H1 (cell line): ENCODE measurements around the gene KIAA1671. TPM values are rescaled to one million over a fixed set of nuclear protein-coding genes. Genes with fewer than 3 reads are reported as not detected.

Experiments
- CTCF ChIA-PET: fragments of 300-600 bp; sonication (Branson Sonifier 250); formaldehyde crosslinking; loops from one replicate; lab custom pipeline; 2021; ENCODE audit not compliant: partially characterized antibody; lab: Charles Lee
- POLR2A ChIA-PET: fragments of 300-600 bp; sonication (Branson Sonifier 250); formaldehyde crosslinking; loops from one replicate; lab custom pipeline; 2021; ENCODE audit warnings: inconsistent platforms; ENCODE audit not compliant: partially characterized antibody; lab: Charles Lee
- DNase-seq, 2 experiments: peaks; one replicate each; pipeline versions ENCODE4 v3.0.0 to v3.0.0-alpha.2; 2010 to 2022; ENCODE audit warnings: low spot score in 2 of 2, low read depth in 1 of 2, mixed read lengths in 1 of 2
- FAIRE-seq: peaks from 2 replicates; lab custom pipeline; 2011; peaks lifted over from hg19 to GRCh38; lab: Jason Lieb, UNC
- H2AFZ ChIP-seq: 2 replicates; pipeline ENCODE4 v1.8.1; 2012; ENCODE audit warnings: low read length, inconsistent platforms
- H2AK5ac ChIP-seq: 2 replicates; pipeline ENCODE4 v1.6.1; 2013; ENCODE audit warnings: low read depth, low read length
- H2BK120ac ChIP-seq: replicated peaks from 2 replicates; pipeline ENCODE3; 2013; ENCODE audit warnings: low read depth, low read length, inconsistent platforms
- H2BK12ac ChIP-seq: 2 replicates; pipeline ENCODE4 v1.6.1; 2013; ENCODE audit warnings: low read depth, low read length
- H2BK15ac ChIP-seq: 2 replicates; pipeline ENCODE4 v1.6.1; 2013; ENCODE audit warnings: low read length
- H2BK20ac ChIP-seq: 2 replicates; pipeline ENCODE4 v1.6.1; 2013; ENCODE audit warnings: low read length
- H2BK5ac ChIP-seq: 2 replicates; pipeline ENCODE4 v1.6.1; 2013; ENCODE audit warnings: low read depth, low read length
- H3K14ac ChIP-seq: 2 replicates; pipeline ENCODE4 v1.6.1; 2013; ENCODE audit warnings: inconsistent platforms; ENCODE audit not compliant: insufficient read length
- H3K18ac ChIP-seq: 2 replicates; pipeline ENCODE4 v1.6.1; 2013; ENCODE audit warnings: low read length; ENCODE audit errors: extremely low read depth
- H3K23ac ChIP-seq: 2 replicates; pipeline ENCODE4 v1.6.1; 2013; ENCODE audit warnings: inconsistent platforms; ENCODE audit not compliant: insufficient read length
- H3K23me2 ChIP-seq: 2 replicates; pipeline ENCODE4 v1.6.1; 2013; ENCODE audit warnings: low read depth, low read length
- H3K27ac ChIP-seq: 2 replicates; pipeline ENCODE4 v1.6.1; 2011; ENCODE audit warnings: low read depth, low read length, inconsistent platforms
- H3K27me3 ChIP-seq, 4 experiments: replicated peaks in 1 of 4; 1 replicate in 1 of 4; 2 replicates in 3 of 4; pipeline versions ENCODE4 v1.6.1 to v1.8.1; 2011 to 2013; ENCODE audit warnings: low read length in 3 of 4, mild to moderate bottlenecking in 3 of 4, inconsistent platforms in 2 of 4, mixed read lengths in 2 of 4, moderate library complexity in 1 of 4; ENCODE audit not compliant: control insufficient read depth in 3 of 4, insufficient read depth in 3 of 4; ENCODE audit errors: extremely low read depth in 1 of 4
- H3K36me3 ChIP-seq, 4 experiments: 2 replicates each; pipeline versions ENCODE4 v1.6.1 to v1.8.1; 2011 to 2013; ENCODE audit warnings: mild to moderate bottlenecking in 4 of 4, low read length in 3 of 4, moderate library complexity in 2 of 4, control low read depth in 1 of 4, inconsistent platforms in 1 of 4; ENCODE audit not compliant: insufficient read depth in 4 of 4, control insufficient read depth in 2 of 4
- H3K4ac ChIP-seq: replicated peaks from 2 replicates; pipeline ENCODE3; 2013; ENCODE audit warnings: low read length, low read depth, mixed read lengths, inconsistent platforms; ENCODE audit not compliant: insufficient read length
- H3K4me1 ChIP-seq, 4 experiments: replicated peaks in 1 of 4; 1 replicate in 1 of 4; 2 replicates in 3 of 4; pipeline versions ENCODE4 v1.6.1 to v1.8.1; 2011 to 2013; ENCODE audit warnings: low read length in 3 of 4, inconsistent platforms in 2 of 4, mixed read lengths in 1 of 4; ENCODE audit not compliant: insufficient read depth in 4 of 4, control insufficient read depth in 3 of 4
- H3K4me2 ChIP-seq, 2 experiments: 2 replicates each; pipeline versions ENCODE4 v1.6.1 to v1.8.1; 2011 to 2013; ENCODE audit warnings: low read depth in 2 of 2, low read length in 2 of 2, control low read depth in 1 of 2, inconsistent platforms in 1 of 2, mild to moderate bottlenecking in 1 of 2; ENCODE audit not compliant: insufficient read depth in 1 of 2
- H3K4me3 ChIP-seq, 4 experiments: fragments of 200-600, 300-600 bp in 1 of 4; sonication (generic), shearing (Covaris generic), sonication (Bioruptor Twin) in 1 of 4; 2 replicates each; pipeline versions ENCODE4 v1.5.1 to v1.8.1; 2011 to 2016; ENCODE audit warnings: low read length in 4 of 4, low read depth in 3 of 4, control low read depth in 2 of 4, inconsistent platforms in 2 of 4, mild to moderate bottlenecking in 2 of 4, mixed read lengths in 1 of 4, moderate library complexity in 1 of 4; ENCODE audit not compliant: insufficient read depth in 2 of 4; ENCODE audit errors: extremely low read depth in 1 of 4
- H3K56ac ChIP-seq: replicated peaks from 2 replicates; pipeline ENCODE3; 2013; ENCODE audit warnings: low read depth, mild to moderate bottlenecking, mixed read lengths, low read length, inconsistent platforms; ENCODE audit not compliant: insufficient read length
- H3K79me1 ChIP-seq: 2 replicates; pipeline ENCODE4 v1.6.1; 2013; ENCODE audit warnings: low read depth, low read length, control low read depth
- H3K79me2 ChIP-seq, 2 experiments: 2 replicates each; pipeline versions ENCODE4 v1.6.1 to v1.8.1; 2012 to 2013; ENCODE audit warnings: low read length in 2 of 2, mild to moderate bottlenecking in 2 of 2, inconsistent platforms in 1 of 2; ENCODE audit not compliant: insufficient read depth in 2 of 2, control insufficient read depth in 1 of 2
- H3K9ac ChIP-seq, 4 experiments: replicated peaks in 1 of 4; 1 replicate in 1 of 4; 2 replicates in 3 of 4; pipeline versions ENCODE4 v1.6.1 to v1.8.1; 2011 to 2013; ENCODE audit warnings: low read depth in 3 of 4, low read length in 3 of 4, control low read depth in 2 of 4, mild to moderate bottlenecking in 2 of 4, moderate library complexity in 2 of 4, inconsistent platforms in 1 of 4; ENCODE audit errors: extremely low read depth in 1 of 4
- H3K9me3 ChIP-seq, 2 experiments: 2 replicates each; pipeline versions ENCODE4 v1.6.1 to v1.8.1; 2012 to 2013; ENCODE audit warnings: mild to moderate bottlenecking in 2 of 2, moderate library complexity in 2 of 2, control low read depth in 1 of 2, inconsistent platforms in 1 of 2, low read depth in 1 of 2, low read length in 1 of 2, mixed read lengths in 1 of 2; ENCODE audit not compliant: insufficient read depth in 2 of 2
- H4K20me1 ChIP-seq, 2 experiments: replicated peaks in 1 of 2; 2 replicates each; pipeline versions ENCODE3 to v1.8.1; 2011 to 2013; ENCODE audit warnings: inconsistent platforms in 2 of 2, low read length in 2 of 2, mild to moderate bottlenecking in 1 of 2; ENCODE audit not compliant: insufficient read depth in 2 of 2, control insufficient read depth in 1 of 2
- H4K5ac ChIP-seq: 2 replicates; pipeline ENCODE4 v1.6.1; 2013; ENCODE audit warnings: low read length, low read depth, mixed read lengths, inconsistent platforms; ENCODE audit not compliant: insufficient read length
- H4K8ac ChIP-seq: 2 replicates; pipeline ENCODE4 v1.8.0; 2013; ENCODE audit warnings: mild to moderate bottlenecking, moderate library complexity, low read length, inconsistent platforms; ENCODE audit not compliant: insufficient read depth; ENCODE audit errors: extremely low read depth
- H4K91ac ChIP-seq: replicated peaks from 2 replicates; pipeline ENCODE3; 2013; ENCODE audit warnings: low read length, mixed read lengths, inconsistent platforms; ENCODE audit not compliant: insufficient read length
- ATF3 ChIP-seq: IDR thresholded peaks from 2 replicates; pipeline ENCODE4 v1.6.1; 2011; ENCODE audit warnings: low read depth, mild to moderate bottlenecking, low read length; ENCODE audit not compliant: insufficient read depth
- WGBS, 2 experiments: shearing (Covaris generic) in 1 of 2; methylation state at CpG; one replicate each; pipeline versions ENCODE4 v1.1.6 to v1.1.7; 2013 to 2015; ENCODE audit warnings: low lambda C conversion rate in 2 of 2, mixed read lengths in 2 of 2, inconsistent platforms in 1 of 2, low coverage in 1 of 2, missing lambda C conversion rate in 1 of 2; ENCODE audit not compliant: insufficient replicate concordance in 2 of 2, insufficient coverage in 1 of 2, insufficient read length in 1 of 2; ENCODE audit errors: extremely low coverage in 1 of 2, missing lambda C conversion rate in 1 of 2; 5-methylcytosine and 5-hydroxymethylcytosine counted together
- polyA plus RNA-seq, 7 experiments: library from polyadenylated mRNA; depleted of rRNA in 3 of 7; stranded (reverse) in 5 of 7; unstranded in 2 of 7; fragments of >200 nt in 5 of 7; fragments of 200-250 nt in 2 of 7; gene quantifications; 1 replicate in 5 of 7; 2 replicates in 1 of 7; 4 replicates in 1 of 7; pipeline versions ENCODE4 v1.2.1 to v1.2.3, GENCODE V29; 2011 to 2013; ENCODE audit warnings: missing spikeins in 2 of 7, mixed read lengths in 2 of 7
- total RNA-seq: library from RNA; stranded (reverse); fragmentation: NEBNext Ultra II Directional; extraction: Animal tissue kit (Norgen Biotek cat#: 25700); gene quantifications from 2 replicates; pipeline ENCODE4 v1.2.1, GENCODE V29; 2021

Gene KIAA1671
- total and polyA plus RNA-seq, 2 of the 8 experiments (the other 6 are each of a cell fraction or from before 2014, with no cell fraction given): 6.4 to 23.9 TPM

GRCh38 chr22:25177226-25177625 is 224.7 kb downstream of the KIAA1671 start:
- 90% methylated on average over 13 of the region's 13 CpGs; no CpG with 5 or more reads in 1 of the 2 experiments for WGBS, 2 experiments
- Histone ChIP-seq H4K91ac (no peak overlapping the region), H4K8ac (no peak overlapping the region), H2AK5ac (no peak overlapping the region), H3K79me1 (no peaks in the 10 kb centered on the region), H4K20me1 (no peaks in the 10 kb centered on the region), H3K4me1 (0 out of 7 replicates have a peak, but pooled peaks cover 0 to 4% (median 0%) of the 10 kb centered on the region in 4 experiments), H3K79me2 (no peaks in the 10 kb centered on the region), H2BK120ac (no peak overlapping the region), H2BK15ac (no peak overlapping the region), H3K23ac (no peak overlapping the region), H3K4me3 (no peak overlapping the region), H4K5ac (no peak overlapping the region), H2BK12ac (no peak overlapping the region), H3K9me3 (no peaks in the 10 kb centered on the region; a peak in 1 of 4 replicates), H3K27ac (no peak overlapping the region), H2BK20ac (no peak overlapping the region), H2AFZ (no peak overlapping the region), H3K56ac (no peak overlapping the region), H2BK5ac (no peak overlapping the region), H3K9ac (no peak overlapping the region), H3K4me2 (no peak overlapping the region), H3K4ac (no peak overlapping the region), H3K36me3 (no peaks in the 10 kb centered on the region; a peak in 3 of 8 replicates), H3K23me2 (no peaks in the 10 kb centered on the region), H3K27me3 (no peaks in the 10 kb centered on the region), H3K14ac (no peak overlapping the region), H3K18ac (no peak overlapping the region)
- ChIA-PET POLR2A (interaction anchor here (0.5 kb wide), 1 partner anchor 257 kb away, joined by 3 read pairs; no protein-coding TSS in a partner anchor), CTCF (interaction anchor here (0.9 to 1.6 kb wide), 5 partner anchors 23 to 239 kb away, joined by 3 to 4 read pairs (median 3); partner anchors contain the start of gene CRYBB3)
- FAIRE-seq: no peak
- no peak for DNase-seq
- no peak for TF ChIP-seq ATF3
